Prostate gland (tissue), 2 donors: ENCODE data around the gene FAM120B. TPM values are rescaled to one million over a fixed set of nuclear protein-coding genes. Genes with fewer than 3 reads are reported as not detected.

Experiments used
- DNase-seq: peaks from one replicate; pipeline ENCODE4 v3.0.0-alpha.2; 2019; ENCODE audit warnings: low spot score
- H3K27ac ChIP-seq, 2 donors: fragments of 200-600 bp; sonication (generic); 2 replicates each; pipeline ENCODE4 v1.5.1; 2017 to 2019
- H3K27me3 ChIP-seq: fragments of 200-600 bp; sonication (generic); replicated peaks from 2 replicates; pipeline ENCODE4 v1.5.1; 2019; ENCODE audit not compliant: insufficient read depth
- H3K36me3 ChIP-seq, 2 donors: fragments of 200-600 bp; sonication (generic); 1 replicate in 1 of 2; 2 replicates in 1 of 2; pipeline versions ENCODE4 v1.5.1 to v1.8.1; 2017 to 2019
- H3K4me1 ChIP-seq: fragments of 200-600 bp; sonication (generic); replicated peaks from 2 replicates; pipeline ENCODE4 v1.5.1; 2019
- H3K4me3 ChIP-seq, 2 donors: fragments of 200-600 bp; sonication (generic); 2 replicates each; pipeline ENCODE4 v1.5.1; 2017 to 2019
- H3K9me3 ChIP-seq: fragments of 200-600 bp; sonication (generic); 2 replicates; pipeline ENCODE4 v1.5.1; 2017
- CTCF ChIP-seq, 4 experiments: fragments of 200-600 bp in 2 of 4; fragments of 450-650 bp in 2 of 4; sonication (generic) in 2 of 4; IDR thresholded peaks; 1 replicate in 3 of 4; 2 replicates in 1 of 4; pipeline ENCODE4 v1.5.1; 2016 to 2019; ENCODE audit warnings: antibody characterized with exemption in 4 of 4, mild to moderate bottlenecking in 2 of 4, moderate library complexity in 2 of 4
- POLR2A ChIP-seq: fragments of 450-650 bp; IDR thresholded peaks from one replicate; pipeline ENCODE4 v1.6.1; 2016; ENCODE audit warnings: antibody characterized with exemption, mild to moderate bottlenecking
- POLR2AphosphoS5 ChIP-seq: sonication (generic); formaldehyde crosslinking; IDR thresholded peaks from one replicate; pipeline ENCODE4 v1.6.1; 2017; ENCODE audit warnings: antibody characterized with exemption
- WGBS: methylation state at CpG from one replicate; pipeline ENCODE4 v1.1.5; 2018; 5-methylcytosine and 5-hydroxymethylcytosine counted together
- intact Hi-C: fragments of 100-400 bp; cut with DNase I; formaldehyde crosslinking; loops from one replicate; pipeline ENCODE4 v1.14.2; 2022
- total RNA-seq, 2 donors: library from RNA; depleted of rRNA; stranded (reverse); fragments of >200 nt; gene quantifications; one replicate each; pipeline ENCODE4 v1.1.0, GENCODE V29; 2016

FAM120B gene
- total RNA-seq, 2 donors from 2014 or later = 28.8 to 45.0 TPM

- TF ChIP-seq POLR2AphosphoS5 = no peak
- TF ChIP-seq POLR2A = no peak
- no peak for TF ChIP-seq CTCF (IDR thresholded peaks at IDR 0.05)
- Histone ChIP-seq H3K36me3 (peaks cover 5 to 8% of the 10 kb centered on the region in 2 donors), H3K9me3 (no peaks in the 10 kb centered on the region), H3K27ac (no peak overlapping the region), H3K4me3 (no peak overlapping the region), H3K4me1 (no peaks in the 10 kb centered on the region), H3K27me3 (no peaks in the 10 kb centered on the region)
- intact Hi-C loops = no loop called here
- WGBS = 95% methylated on average over 42 of the region's 60 CpGs
- DNase-seq = no peak
Observed at GRCh38 chr6:170283212-170284081, 23.1 kb upstream of the FAM120B start.

GRCh38 chr6:170284126-170284773, 22.3 kb upstream of the FAM120B start:
- Histone ChIP-seq H3K27me3 (no peaks in the 10 kb centered on the region), H3K27ac (no peak overlapping the region), H3K4me1 (no peaks in the 10 kb centered on the region), H3K4me3 (no peak overlapping the region), H3K9me3 (no peaks in the 10 kb centered on the region), H3K36me3 (peaks cover 5 to 8% of the 10 kb centered on the region in 2 donors)
- TF ChIP-seq POLR2AphosphoS5 (no peak), CTCF (IDR thresholded peaks at IDR 0.05) (no peak), POLR2A (no peak)
- no peak for DNase-seq
- 95% methylated on average over 15 of the region's 15 CpGs for WGBS
- intact Hi-C loops = no loop called here

GRCh38 chr6:170284866-170285469, 21.6 kb upstream of the FAM120B start:
- Histone ChIP-seq H3K9me3 (no peaks in the 10 kb centered on the region), H3K4me1 (no peaks in the 10 kb centered on the region), H3K27me3 (no peaks in the 10 kb centered on the region), H3K36me3 (peaks cover 5 to 8% of the 10 kb centered on the region in 2 donors), H3K4me3 (no peak overlapping the region), H3K27ac (no peak overlapping the region)
- TF ChIP-seq POLR2A (no peak), POLR2AphosphoS5 (no peak), CTCF (IDR thresholded peaks at IDR 0.05) (no peak)
- intact Hi-C loops = no loop called here
- DNase-seq = no peak
- WGBS = 94% methylated on average over 24 of the region's 24 CpGs

- H3K27ac ChIP-seq = no peak overlapping the region
- no peak overlapping the region for H3K4me3 ChIP-seq
- H3K4me1 ChIP-seq = no peaks in the 10 kb centered on the region
- intact Hi-C loops = no loop called here
- H3K36me3 ChIP-seq = peaks cover 5 to 8% of the 10 kb centered on the region in 2 donors
- TF ChIP-seq CTCF (IDR thresholded peaks at IDR 0.05) (no peak), POLR2A (no peak), POLR2AphosphoS5 (no peak)
- no peaks in the 10 kb centered on the region for H3K9me3 ChIP-seq
- 89% methylated on average over 5 of the region's 5 CpGs for WGBS
- no peak for DNase-seq
- H3K27me3 ChIP-seq = no peaks in the 10 kb centered on the region
Observed at GRCh38 chr6:170285482-170285881, 21.1 kb upstream of the FAM120B start.
